Loucy (cell line): ENCODE results near the gene LDLRAD4.

ENCODE experiments used
- CTCF ChIP-seq: fragments of 200-600 bp; sonication (generic); conservative IDR thresholded peaks from 2 replicates; pipeline ENCODE4 v1.5.1; 2014; ENCODE audit warnings: mild to moderate bottlenecking, antibody characterized with exemption, low read length
- EZH2phosphoT487 ChIP-seq: fragments of 200-600 bp; IDR thresholded peaks from 2 replicates; pipeline ENCODE4 v1.6.1; 2018; ENCODE audit warnings: antibody characterized with exemption, mild to moderate bottlenecking, moderate library complexity, borderline replicate concordance

- no peak for TF ChIP-seq CTCF
- TF ChIP-seq EZH2phosphoT487 = no peak
Observed at GRCh38 chr18:13555865-13556264, 337.3 kb downstream of the LDLRAD4 start.
